Endodermal cell (in vitro differentiated cells): ENCODE results near the gene NOVA2. TPM values are rescaled to one million over a fixed set of nuclear protein-coding genes. Genes with fewer than 3 reads are reported as not detected.

ENCODE experiments used
- DNase-seq: peaks from one replicate; pipeline ENCODE4 v3.0.0-alpha.2; 2017
- H3K27ac ChIP-seq: 2 replicates; pipeline ENCODE4 v1.5.1; 2013; ENCODE audit warnings: mild to moderate bottlenecking, low read depth, low read length, moderate library complexity
- H3K27me3 ChIP-seq: 2 replicates; pipeline ENCODE4 v1.6.1; 2013; ENCODE audit warnings: mild to moderate bottlenecking, low read length, moderate library complexity; ENCODE audit not compliant: insufficient read depth, control insufficient read depth, poor library complexity, severe bottlenecking
- H3K36me3 ChIP-seq: 2 replicates; pipeline ENCODE4 v1.7.0; 2013; ENCODE audit warnings: mild to moderate bottlenecking, low read length, moderate library complexity; ENCODE audit not compliant: control insufficient read depth, insufficient read depth
- H3K4me1 ChIP-seq: one replicate; pipeline ENCODE4 v1.7.0; 2013; ENCODE audit warnings: low read length; ENCODE audit not compliant: control insufficient read depth, insufficient read depth
- H3K4me3 ChIP-seq: 2 replicates; pipeline ENCODE4 v1.5.1; 2013; ENCODE audit warnings: mild to moderate bottlenecking, low read length, moderate library complexity
- H3K9ac ChIP-seq: 2 replicates; pipeline ENCODE4 v1.6.1; 2013; ENCODE audit warnings: mild to moderate bottlenecking, low read length, moderate library complexity; ENCODE audit not compliant: poor library complexity, severe bottlenecking; ENCODE audit errors: extremely low read depth
- H3K9me3 ChIP-seq: 2 replicates; pipeline ENCODE4 v1.6.1; 2013; ENCODE audit warnings: mild to moderate bottlenecking, low read length, moderate library complexity; ENCODE audit not compliant: control insufficient read depth
- H3K27ac Mint-ChIP-seq: 2 replicates; pipeline ENCODE4 v1.8.0; 2020; ENCODE audit warnings: mixed read lengths
- H3K27me3 Mint-ChIP-seq: 2 replicates; pipeline ENCODE4 v1.8.0; 2021; ENCODE audit warnings: mild to moderate bottlenecking, mixed read lengths; ENCODE audit not compliant: insufficient read depth
- H3K36me3 Mint-ChIP-seq: 2 replicates; pipeline ENCODE4 v1.8.0; 2020; ENCODE audit warnings: low read depth, mixed read lengths
- H3K4me1 Mint-ChIP-seq: 2 replicates; pipeline ENCODE4 v1.8.0; 2020; ENCODE audit warnings: mixed read lengths
- H3K4me3 Mint-ChIP-seq: 2 replicates; pipeline ENCODE4 v1.8.0; 2020; ENCODE audit warnings: mild to moderate bottlenecking, moderate library complexity, mixed read lengths
- H3K9me3 Mint-ChIP-seq: 2 replicates; pipeline ENCODE4 v1.8.0; 2020; ENCODE audit warnings: mild to moderate bottlenecking, mixed read lengths
- CTCF ChIP-seq: fragments of 200-600 bp; sonication (generic); conservative IDR thresholded peaks from 2 replicates; pipeline ENCODE4 v1.5.0; 2021; ENCODE audit warnings: antibody characterized with exemption, mild to moderate bottlenecking
- WGBS, 2 experiments: methylation state at CpG; one replicate each; pipeline versions ENCODE4 v1.1.5 to v1.1.7; 2013; ENCODE audit warnings: missing lambda C conversion rate in 2 of 2, mixed read lengths in 1 of 2; ENCODE audit not compliant: insufficient coverage in 1 of 2, insufficient read length in 1 of 2; 5-methylcytosine and 5-hydroxymethylcytosine counted together
- total RNA-seq, 2 donors: library from RNA; stranded (reverse); fragmentation: NEBNext Ultra II Directional in 1 of 2; extraction: Animal tissue kit (Norgen Biotek cat#: 25700) in 1 of 2; gene quantifications; 2 replicates in 1 of 2; 3 replicates in 1 of 2; pipeline ENCODE4 v1.2.1, GENCODE V29; 2021

The NOVA2 gene
- total RNA-seq, 2 donors from 2014 or later, result 0.64 to 0.91 TPM

- Histone ChIP-seq H3K4me1 (peaks cover 3% of the 10 kb centered on the region), H3K36me3 (peaks cover 3% of the 10 kb centered on the region), H3K27ac (peak overlapping the region; percentile 64), H3K9me3 (no peaks in the 10 kb centered on the region), H3K27me3 (no peaks in the 10 kb centered on the region), H3K4me3 (peak overlapping the region; percentile 90), H3K9ac (peak overlapping the region; percentile 81)
- Mint-ChIP-seq H3K27me3 (no peaks in the 10 kb centered on the region), H3K4me3 (peak overlapping the region; percentile 81), H3K4me1 (peaks cover 8% of the 10 kb centered on the region), H3K9me3 (no peaks in the 10 kb centered on the region), H3K27ac (peak overlapping the region; percentile 99), H3K36me3 (peaks cover 4% of the 10 kb centered on the region)
- no peak for TF ChIP-seq CTCF
- WGBS, 2 experiments, result 65 to 68% methylated on average over 8 to 10 of the region's 10 CpGs
- DNase-seq, result no peak
Measured at GRCh38 chr19:45887200-45887710, 86.4 kb downstream of the NOVA2 start.

- H3K4me3 ChIP-seq, result peak overlapping the region; percentile 90
- 1 to 11% methylated on average over 9 to 32 of the region's 32 CpGs for WGBS, 2 experiments
- H3K27ac ChIP-seq, result peak overlapping the region; percentile 68
- DNase-seq, result peak; percentile 96
- H3K27ac Mint-ChIP-seq, result peak overlapping the region; percentile 99
- H3K9ac ChIP-seq, result peak overlapping the region; percentile 81
- no peak for TF ChIP-seq CTCF
- no peaks in the 10 kb centered on the region for H3K9me3 Mint-ChIP-seq
- peaks cover 11% of the 10 kb centered on the region for H3K4me1 Mint-ChIP-seq
- H3K9me3 ChIP-seq, result no peaks in the 10 kb centered on the region
- peaks cover 4% of the 10 kb centered on the region for H3K36me3 Mint-ChIP-seq
- H3K36me3 ChIP-seq, result peaks cover 3% of the 10 kb centered on the region
- H3K4me3 Mint-ChIP-seq, result peak overlapping the region; percentile 81
- H3K4me1 ChIP-seq, result peaks cover 3% of the 10 kb centered on the region
- H3K27me3 ChIP-seq, result no peaks in the 10 kb centered on the region
- no peaks in the 10 kb centered on the region for H3K27me3 Mint-ChIP-seq
Measured at GRCh38 chr19:45886427-45887199, 87.1 kb downstream of the NOVA2 start.

GRCh38 chr19:45885556-45886426 lies 87.9 kb downstream of the NOVA2 start, which contains the start of gene IRF2BP1:
Gene IRF2BP1, minus strand, starts transcription at chr19:45886141. Its CDS starts 367 bp downstream, at chr19:45885774.
- H3K4me1 ChIP-seq, result peaks cover 6% of the 10 kb centered on the region
- no peak for TF ChIP-seq CTCF
- Mint-ChIP-seq H3K9me3 (no peaks in the 10 kb centered on the region), H3K4me3 (peak within 1 kb of the TSS; percentile 81), H3K27ac (peak within 1 kb of the TSS; percentile 99), H3K36me3 (peaks cover 4% of the 10 kb centered on the region), H3K4me1 (peaks cover 20% of the 10 kb centered on the region), H3K27me3 (no peaks in the 10 kb centered on the region)
- peak within 1 kb of the TSS; percentile 81 for H3K9ac ChIP-seq
- 1 to 2% methylated on average over 9 to 107 of the region's 107 CpGs for WGBS, 2 experiments
- peak within 1 kb of the TSS; percentile 68 for H3K27ac ChIP-seq
- peaks cover 3% of the 10 kb centered on the region for H3K36me3 ChIP-seq
- H3K27me3 ChIP-seq, result no peaks in the 10 kb centered on the region
- no peaks in the 10 kb centered on the region for H3K9me3 ChIP-seq
- peak; percentile 97 for DNase-seq
- peak within 1 kb of the TSS; percentile 90 for H3K4me3 ChIP-seq
